HepG2 (cell line): ENCODE results near the gene LAMB4. TPM values are rescaled to one million over a fixed set of nuclear protein-coding genes. Genes with fewer than 3 reads are reported as not detected.

ENCODE experiments used
- ATAC-seq: fragments of 200-7000 bp; cut with Tn5 transposase; 3 replicates; pipeline ENCODE4 v1.9.1; 2020; ENCODE audit warnings: mild to moderate bottlenecking, moderate library complexity
- BruUV-seq: library from RNA; stranded (reverse); fragments of 400-500 nt; replicated peaks from 2 replicates; lab custom pipeline; 2021; lab: Mats Ljungman, UMichigan
- CTCF ChIA-PET: fragments of 300-600 bp; formaldehyde crosslinking; extraction: SDS; loops from one replicate; lab custom pipeline; 2021; ENCODE audit warnings: low total read pairs, inconsistent platforms, low intra/inter-chr PET ratio; lab: Yijun Ruan, JAX
- POLR2A ChIA-PET: fragments of 350-600 bp; sonication (Branson Sonifier 250); formaldehyde crosslinking; loops from one replicate; lab custom pipeline; 2020; ENCODE audit warnings: antibody characterized with exemption, inconsistent platforms; lab: Yijun Ruan, JAX
- DNase-seq: peaks from one replicate; pipeline ENCODE4 v3.0.0-alpha.2; 2015; ENCODE audit warnings: low spot score
- FAIRE-seq: peaks from 3 replicates; lab custom pipeline; 2011; peaks lifted over from hg19 to GRCh38; lab: Jason Lieb, UNC
- H2AFZ ChIP-seq: one replicate; pipeline ENCODE4 v1.6.1; 2011; ENCODE audit warnings: low read length, inconsistent platforms
- H3K27ac ChIP-seq: fragments of 300-600 bp; 3 replicates; pipeline ENCODE4 v1.8.0; 2011; ENCODE audit warnings: mixed run types, mild to moderate bottlenecking, mixed read lengths, low read length, inconsistent platforms; ENCODE audit not compliant: insufficient read depth; ENCODE audit errors: extremely low read length
- H3K27me3 ChIP-seq, 2 experiments: fragments of 200-600 bp in 1 of 2; 2 replicates in 1 of 2; 3 replicates in 1 of 2; pipeline versions ENCODE4 v1.6.0 to v1.8.0; 2011; ENCODE audit warnings: low read length in 2 of 2, mild to moderate bottlenecking in 2 of 2, moderate library complexity in 2 of 2, inconsistent platforms in 1 of 2; ENCODE audit not compliant: insufficient read depth in 2 of 2, control insufficient read depth in 1 of 2
- H3K36me3 ChIP-seq, 2 experiments: fragments of 200-600 bp in 1 of 2; replicated peaks in 1 of 2; 2 replicates in 1 of 2; 3 replicates in 1 of 2; pipeline versions ENCODE4 v1.5.1 to v1.8.0; 2011; ENCODE audit warnings: low read length in 2 of 2, inconsistent platforms in 1 of 2; ENCODE audit not compliant: insufficient read depth in 2 of 2, control insufficient read depth in 1 of 2
- H3K4me1 ChIP-seq: 2 replicates; pipeline ENCODE4 v1.5.1; 2012; ENCODE audit warnings: low read length, inconsistent platforms; ENCODE audit not compliant: insufficient read depth
- H3K4me2 ChIP-seq: 2 replicates; pipeline ENCODE4 v1.6.0; 2011; ENCODE audit warnings: low read depth, low read length, inconsistent platforms
- H3K4me3 ChIP-seq, 3 experiments: fragments of 200-600 bp in 1 of 3; sonication (generic), shearing (Covaris generic) in 1 of 3; replicated peaks in 1 of 3; 2 replicates each; pipeline ENCODE4 v1.5.1; 2011 to 2016; ENCODE audit warnings: low read length in 3 of 3, inconsistent platforms in 2 of 3, low read depth in 2 of 3, mild to moderate bottlenecking in 2 of 3, control low read depth in 1 of 3, mixed read lengths in 1 of 3; ENCODE audit not compliant: insufficient read depth in 1 of 3
- H3K79me2 ChIP-seq: one replicate; pipeline ENCODE4 v1.6.1; 2011; ENCODE audit warnings: low read length, inconsistent platforms; ENCODE audit not compliant: insufficient read depth
- H3K9ac ChIP-seq: 2 replicates; pipeline ENCODE4 v1.6.0; 2011; ENCODE audit warnings: mild to moderate bottlenecking, low read depth, low read length, inconsistent platforms; ENCODE audit not compliant: insufficient read depth
- H3K9me3 ChIP-seq: 2 replicates; pipeline ENCODE4 v1.5.1; 2012; ENCODE audit warnings: mild to moderate bottlenecking, low read length
- H4K20me1 ChIP-seq: 2 replicates; pipeline ENCODE4 v1.6.0; 2011; ENCODE audit warnings: inconsistent platforms, mild to moderate bottlenecking, low read length, moderate library complexity; ENCODE audit not compliant: insufficient read depth
- FOXM1 ChIP-seq: sonication (generic); formaldehyde crosslinking; IDR thresholded peaks from 2 replicates; pipeline ENCODE4 v1.5.0; 2020; ENCODE audit warnings: missing genetic modification reagents
- GMEB1 ChIP-seq: sonication (generic); formaldehyde crosslinking; IDR thresholded peaks from 2 replicates; pipeline ENCODE4 v1.5.1; 2020; ENCODE audit warnings: missing genetic modification reagents, mild to moderate bottlenecking, borderline replicate concordance
- MAX ChIP-seq: IDR thresholded peaks from 2 replicates; pipeline ENCODE4 v1.6.1; 2012; ENCODE audit warnings: inconsistent platforms
- ONECUT2 ChIP-seq: sonication (generic); formaldehyde crosslinking; IDR thresholded peaks from 2 replicates; pipeline ENCODE4 v1.4.0; 2020; ENCODE audit warnings: missing genetic modification reagents
- ZMAT3 ChIP-seq: sonication (generic); formaldehyde crosslinking; conservative IDR thresholded peaks from 2 replicates; pipeline ENCODE4 v1.7.0; 2021; ENCODE audit warnings: missing genetic modification reagents
- ZNF143 ChIP-seq: sonication (generic); formaldehyde crosslinking; IDR thresholded peaks from 2 replicates; pipeline ENCODE4 v1.4.0; 2020; ENCODE audit warnings: missing genetic modification reagents
- ZNF343 ChIP-seq: sonication (generic); formaldehyde crosslinking; IDR thresholded peaks from 2 replicates; pipeline ENCODE4 v1.4.0; 2020; ENCODE audit warnings: mild to moderate bottlenecking, missing genetic modification reagents
- ZNF556 ChIP-seq: sonication (generic); formaldehyde crosslinking; IDR thresholded peaks from 2 replicates; pipeline ENCODE4 v1.4.0; 2020; ENCODE audit warnings: mild to moderate bottlenecking, missing genetic modification reagents, borderline replicate concordance
- ZNF564 ChIP-seq: sonication (generic); formaldehyde crosslinking; IDR thresholded peaks from 2 replicates; pipeline ENCODE4 v1.8.1; 2023; ENCODE audit warnings: mild to moderate bottlenecking, missing genetic modification reagents
- ZNF639 ChIP-seq: conservative IDR thresholded peaks from 2 replicates; pipeline ENCODE4 v1.6.1; 2018; ENCODE audit warnings: missing genetic modification reagents
- ZNF776 ChIP-seq: sonication (generic); formaldehyde crosslinking; IDR thresholded peaks from 2 replicates; pipeline ENCODE4 v1.4.0; 2020; ENCODE audit warnings: mild to moderate bottlenecking, missing genetic modification reagents
- in situ Hi-C: cut with HindIII; loops from 2 replicates; pipeline ENCODE4 v1.10.0; 2017; ENCODE audit warnings: low pct_unique_long_range_greater_than_20kb; ENCODE audit not compliant: extremely low pct_ligation_motif_present
- intact Hi-C: fragments of 100-400 bp; cut with micrococcal nuclease; formaldehyde crosslinking; loops from one replicate; pipeline ENCODE4 v1.10.0; 2022; ENCODE audit not compliant: unreplicated experiment
- polyA plus RNA-seq, 8 experiments: library from polyadenylated mRNA; depleted of rRNA in 3 of 8; stranded (reverse) in 7 of 8; unstranded in 1 of 8; fragments of >200 nt; fragmentation: Illumina TruSeq in 4 of 8; extraction: Trizol in 4 of 8; gene quantifications; 2 replicates each; pipeline versions ENCODE4 v1.2.1 to v1.2.3, GENCODE V29; 2011 to 2016; ENCODE audit warnings: low read depth in 4 of 8, missing spikeins in 1 of 8, mixed read lengths in 1 of 8; ENCODE audit not compliant: insufficient read depth in 1 of 8
- total RNA-seq, 5 experiments: library from RNA; depleted of rRNA; stranded (reverse); fragments of >200 nt; fragmentation: Illumina TruSeq; extraction: Trizol; gene quantifications; 2 replicates each; pipeline ENCODE4 v1.2.3, GENCODE V29; 2016; ENCODE audit warnings: low read depth in 1 of 5
- TF ChIP-seq, protein P1 (sequence below): sonication (generic); formaldehyde crosslinking; IDR thresholded peaks from 2 replicates; pipeline ENCODE4 v1.4.0; 2020; ENCODE audit warnings: missing genetic modification reagents

The LAMB4 gene
- total and polyA plus RNA-seq, 2 of the 13 experiments (the other 11 are each of a cell fraction or from before 2014, with no cell fraction given) = 0.05 TPM; not detected in 1

GRCh38 chr7:108038986-108039385 lies 91.2 kb downstream of the LAMB4 start:
- H3K4me2 ChIP-seq = no peak overlapping the region
- H3K9ac ChIP-seq = no peak overlapping the region
- H3K36me3 ChIP-seq = no peaks in the 10 kb centered on the region
- peaks cover 31% of the 10 kb centered on the region for H3K4me1 ChIP-seq
- CTCF ChIA-PET = no interaction called here
- intact Hi-C loops = no loop called here
- no peak overlapping the region for H3K4me3 ChIP-seq
- H3K27me3 ChIP-seq = no peaks in the 10 kb centered on the region
- TF ChIP-seq ZNF143 (CRISPR knock-in tag) (no peak), MAX (no peak), ZNF639 (CRISPR knock-in tag) (no peak), FOXM1 (CRISPR knock-in tag) (no peak), ZNF343 (CRISPR knock-in tag) (no peak), ZNF776 (no peak), ZNF556 (no peak), ZNF564 (no peak), ZMAT3 (CRISPR knock-in tag) (no peak), ONECUT2 (CRISPR knock-in tag) (no peak), GMEB1 (CRISPR knock-in tag) (no peak)
- TF ChIP-seq, protein P1, sequence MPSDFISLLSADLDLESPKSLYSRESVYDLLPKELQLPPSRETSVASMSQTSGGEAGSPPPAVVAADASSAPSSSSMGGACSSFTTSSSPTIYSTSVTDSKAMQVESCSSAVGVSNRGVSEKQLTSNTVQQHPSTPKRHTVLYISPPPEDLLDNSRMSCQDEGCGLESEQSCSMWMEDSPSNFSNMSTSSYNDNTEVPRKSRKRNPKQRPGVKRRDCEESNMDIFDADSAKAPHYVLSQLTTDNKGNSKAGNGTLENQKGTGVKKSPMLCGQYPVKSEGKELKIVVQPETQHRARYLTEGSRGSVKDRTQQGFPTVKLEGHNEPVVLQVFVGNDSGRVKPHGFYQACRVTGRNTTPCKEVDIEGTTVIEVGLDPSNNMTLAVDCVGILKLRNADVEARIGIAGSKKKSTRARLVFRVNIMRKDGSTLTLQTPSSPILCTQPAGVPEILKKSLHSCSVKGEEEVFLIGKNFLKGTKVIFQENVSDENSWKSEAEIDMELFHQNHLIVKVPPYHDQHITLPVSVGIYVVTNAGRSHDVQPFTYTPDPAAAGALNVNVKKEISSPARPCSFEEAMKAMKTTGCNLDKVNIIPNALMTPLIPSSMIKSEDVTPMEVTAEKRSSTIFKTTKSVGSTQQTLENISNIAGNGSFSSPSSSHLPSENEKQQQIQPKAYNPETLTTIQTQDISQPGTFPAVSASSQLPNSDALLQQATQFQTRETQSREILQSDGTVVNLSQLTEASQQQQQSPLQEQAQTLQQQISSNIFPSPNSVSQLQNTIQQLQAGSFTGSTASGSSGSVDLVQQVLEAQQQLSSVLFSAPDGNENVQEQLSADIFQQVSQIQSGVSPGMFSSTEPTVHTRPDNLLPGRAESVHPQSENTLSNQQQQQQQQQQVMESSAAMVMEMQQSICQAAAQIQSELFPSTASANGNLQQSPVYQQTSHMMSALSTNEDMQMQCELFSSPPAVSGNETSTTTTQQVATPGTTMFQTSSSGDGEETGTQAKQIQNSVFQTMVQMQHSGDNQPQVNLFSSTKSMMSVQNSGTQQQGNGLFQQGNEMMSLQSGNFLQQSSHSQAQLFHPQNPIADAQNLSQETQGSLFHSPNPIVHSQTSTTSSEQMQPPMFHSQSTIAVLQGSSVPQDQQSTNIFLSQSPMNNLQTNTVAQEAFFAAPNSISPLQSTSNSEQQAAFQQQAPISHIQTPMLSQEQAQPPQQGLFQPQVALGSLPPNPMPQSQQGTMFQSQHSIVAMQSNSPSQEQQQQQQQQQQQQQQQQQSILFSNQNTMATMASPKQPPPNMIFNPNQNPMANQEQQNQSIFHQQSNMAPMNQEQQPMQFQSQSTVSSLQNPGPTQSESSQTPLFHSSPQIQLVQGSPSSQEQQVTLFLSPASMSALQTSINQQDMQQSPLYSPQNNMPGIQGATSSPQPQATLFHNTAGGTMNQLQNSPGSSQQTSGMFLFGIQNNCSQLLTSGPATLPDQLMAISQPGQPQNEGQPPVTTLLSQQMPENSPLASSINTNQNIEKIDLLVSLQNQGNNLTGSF = no peak
- TF ChIP-seq, all 625 proteins: peak for 0
- DNase-seq = no peak
- no peaks in the 10 kb centered on the region for H4K20me1 ChIP-seq
- H2AFZ ChIP-seq = no peak overlapping the region
- BruUV-seq = no TSS peak
- no peak overlapping the region for H3K27ac ChIP-seq
- POLR2A ChIA-PET = no interaction called here
- H3K79me2 ChIP-seq = no peaks in the 10 kb centered on the region
- ATAC-seq = no peak
- in situ Hi-C loops = no loop called here
- H3K9me3 ChIP-seq = no peaks in the 10 kb centered on the region
- no peak for FAIRE-seq
